Activated CD4-positive, alpha-beta memory T cell treated with anti-CD3 and anti-CD28 coated beads, Interleukin-2, amount 10 ng/mL, durations not matched to agents 7 days and 5 days (primary cell): ENCODE data around the gene ZNF565. TPM values are rescaled to one million over a fixed set of nuclear protein-coding genes. Genes with fewer than 3 reads are reported as not detected.

Experiments used
- CTCF ChIA-PET: fragments of 350-600 bp; sonication (Branson Sonifier 250); formaldehyde crosslinking; loops from one replicate; lab custom pipeline; 2021; ENCODE audit warnings: antibody characterized with exemption, inconsistent platforms; lab: Charles Lee
- POLR2A ChIA-PET: fragments of 350-600 bp; sonication (Branson Sonifier 250); formaldehyde crosslinking; loops from one replicate; lab custom pipeline; 2021; ENCODE audit warnings: antibody characterized with exemption; lab: Charles Lee
- DNase-seq: peaks from one replicate; pipeline ENCODE4 v3.0.0-alpha.2; 2020
- H3K27ac Mint-ChIP-seq: one replicate; pipeline ENCODE4 v1.8.0; 2021; ENCODE audit warnings: mild to moderate bottlenecking, mixed read lengths
- H3K27me3 Mint-ChIP-seq: one replicate; pipeline ENCODE4 v1.8.0; 2021; ENCODE audit warnings: mixed read lengths
- H3K36me3 Mint-ChIP-seq: one replicate; pipeline ENCODE4 v1.8.0; 2021; ENCODE audit warnings: low read depth, mixed read lengths
- H3K4me1 Mint-ChIP-seq: one replicate; pipeline ENCODE4 v1.8.0; 2021; ENCODE audit warnings: mixed read lengths
- H3K4me3 Mint-ChIP-seq: one replicate; pipeline ENCODE4 v1.8.0; 2021; ENCODE audit warnings: mild to moderate bottlenecking, mixed read lengths
- H3K9me3 Mint-ChIP-seq: one replicate; pipeline ENCODE4 v1.8.0; 2021; ENCODE audit warnings: mixed read lengths
- total RNA-seq, 2 experiments: library from RNA; stranded (reverse); gene quantifications; one replicate each; pipeline ENCODE4 v1.2.3, GENCODE V29; 2021

Gene ZNF565
- total RNA-seq, 2 experiments from 2014 or later, result 2.0 to 3.5 TPM

DNA sequence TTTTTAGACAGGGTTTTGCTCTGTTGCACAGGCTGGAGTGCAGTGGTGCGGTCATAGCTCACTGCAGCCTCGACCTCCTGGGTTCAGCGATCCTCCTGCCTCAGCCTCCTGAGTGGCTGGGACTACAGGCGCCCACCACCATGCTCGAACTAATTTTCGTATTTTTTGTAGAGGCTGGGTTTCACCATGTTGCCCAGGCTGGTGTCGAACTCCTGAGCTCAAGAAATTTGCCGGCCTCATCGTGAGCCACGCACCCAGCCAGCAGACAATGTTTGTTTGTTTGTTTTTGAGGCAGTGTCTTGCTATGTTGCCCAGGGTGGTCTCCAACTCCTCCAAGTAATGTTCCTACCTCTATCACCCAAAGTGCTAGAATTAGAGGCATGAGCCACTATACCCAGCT lies 61.3 kb downstream of the ZNF565 start:
- peaks cover 31% of the 10 kb centered on the region for H3K36me3 Mint-ChIP-seq
- ChIA-PET CTCF (interaction anchor here (0.5 to 1.1 kb wide), 3 partner anchors 14 to 202 kb away, joined by 3 to 6 read pairs (median 5); no protein-coding TSS in a partner anchor), POLR2A (interaction anchor here (1.0 to 1.4 kb wide), 3 partner anchors 11 to 13 kb away, joined by 3 to 6 read pairs (median 3); partner anchors contain the start of gene CAPNS1)
- peaks cover 3% of the 10 kb centered on the region for H3K4me1 Mint-ChIP-seq
- no peak for DNase-seq
- H3K27ac Mint-ChIP-seq, result no peak overlapping the region
- no peaks in the 10 kb centered on the region for H3K27me3 Mint-ChIP-seq
- H3K9me3 Mint-ChIP-seq, result no peaks in the 10 kb centered on the region
- H3K4me3 Mint-ChIP-seq, result no peak overlapping the region

DNA sequence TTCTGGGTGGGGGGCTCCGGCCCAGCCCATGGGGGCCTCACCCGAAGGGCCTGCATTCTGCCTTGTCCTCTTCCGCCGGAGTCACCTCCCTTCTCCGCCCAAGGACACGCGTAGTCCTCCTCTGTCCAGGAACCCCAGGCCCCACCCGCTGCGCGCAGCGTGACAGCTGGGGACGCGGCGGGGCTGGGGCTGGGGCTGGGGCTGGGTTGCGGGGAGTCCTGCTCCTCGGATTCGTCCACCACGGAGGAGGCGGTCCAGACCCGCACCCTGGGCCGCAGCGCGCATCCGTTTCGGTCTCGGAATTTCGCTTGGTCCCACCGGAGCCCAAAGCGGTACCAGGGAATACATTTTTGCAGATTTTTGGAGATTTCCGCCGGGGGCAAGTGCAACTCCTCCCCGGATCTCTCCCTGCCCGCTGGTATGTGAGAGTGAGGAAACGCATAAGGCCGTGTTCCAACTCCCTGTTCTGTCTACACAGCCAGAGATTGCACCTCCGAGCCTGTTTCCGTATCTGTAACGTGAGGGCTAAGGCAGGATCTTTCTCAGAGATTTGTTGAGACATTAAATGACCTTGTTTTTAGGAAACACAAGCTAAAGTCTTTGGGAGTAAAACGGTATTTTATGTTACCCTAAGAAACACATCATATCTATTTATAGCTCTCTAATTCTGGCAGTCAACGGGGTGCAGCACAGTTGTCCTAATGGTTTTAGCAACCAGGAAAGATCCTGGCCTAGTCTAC lies 61.9 kb downstream of the ZNF565 start, which contains the start of gene COX7A1:
Gene COX7A1 (minus strand): TSS at position 96 of the 740 bp plus-strand sequence. CDS start 40 bp downstream, at position 56.
- H3K4me1 Mint-ChIP-seq, result peaks cover 3% of the 10 kb centered on the region
- CTCF ChIA-PET, result interaction anchor here (0.5 to 1.1 kb wide), 2 partner anchors 15 to 25 kb away, joined by 3 to 5 read pairs; no protein-coding TSS in a partner anchor
- H3K27ac Mint-ChIP-seq, result no peak within 1 kb of the TSS
- DNase-seq, result no peak
- POLR2A ChIA-PET, result interaction anchor here (1.0 to 1.4 kb wide), 4 partner anchors 12 to 13 kb away, joined by 3 to 6 read pairs (median 3); partner anchors contain the start of gene CAPNS1
- peaks cover 36% of the 10 kb centered on the region for H3K36me3 Mint-ChIP-seq
- H3K4me3 Mint-ChIP-seq, result no peak within 1 kb of the TSS
- no peaks in the 10 kb centered on the region for H3K27me3 Mint-ChIP-seq
- H3K9me3 Mint-ChIP-seq, result no peaks in the 10 kb centered on the region

DNA sequence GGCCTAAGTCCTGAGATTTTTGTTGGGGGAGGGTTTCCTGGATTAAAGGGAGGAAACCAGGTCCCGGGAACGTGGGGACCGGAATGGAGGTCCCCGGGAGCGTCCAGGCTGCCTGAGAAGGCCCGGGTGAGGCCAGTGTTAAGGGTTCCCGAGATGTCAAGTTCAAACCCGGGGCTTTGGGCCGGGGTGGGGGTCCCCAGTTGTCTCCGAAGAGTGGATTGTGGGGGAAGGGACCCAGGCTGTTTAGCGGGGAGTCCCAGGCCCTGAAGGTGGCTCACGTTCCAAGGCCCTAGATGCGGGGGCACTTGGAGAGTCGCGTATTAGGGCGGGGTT lies 62.5 kb downstream of the ZNF565 start:
- DNase-seq, result no peak
- no peaks in the 10 kb centered on the region for H3K27me3 Mint-ChIP-seq
- POLR2A ChIA-PET, result interaction anchor here (1.2 kb wide), 1 partner anchor 12 kb away, joined by 3 read pairs; the partner anchor contains the start of gene CAPNS1

DNA sequence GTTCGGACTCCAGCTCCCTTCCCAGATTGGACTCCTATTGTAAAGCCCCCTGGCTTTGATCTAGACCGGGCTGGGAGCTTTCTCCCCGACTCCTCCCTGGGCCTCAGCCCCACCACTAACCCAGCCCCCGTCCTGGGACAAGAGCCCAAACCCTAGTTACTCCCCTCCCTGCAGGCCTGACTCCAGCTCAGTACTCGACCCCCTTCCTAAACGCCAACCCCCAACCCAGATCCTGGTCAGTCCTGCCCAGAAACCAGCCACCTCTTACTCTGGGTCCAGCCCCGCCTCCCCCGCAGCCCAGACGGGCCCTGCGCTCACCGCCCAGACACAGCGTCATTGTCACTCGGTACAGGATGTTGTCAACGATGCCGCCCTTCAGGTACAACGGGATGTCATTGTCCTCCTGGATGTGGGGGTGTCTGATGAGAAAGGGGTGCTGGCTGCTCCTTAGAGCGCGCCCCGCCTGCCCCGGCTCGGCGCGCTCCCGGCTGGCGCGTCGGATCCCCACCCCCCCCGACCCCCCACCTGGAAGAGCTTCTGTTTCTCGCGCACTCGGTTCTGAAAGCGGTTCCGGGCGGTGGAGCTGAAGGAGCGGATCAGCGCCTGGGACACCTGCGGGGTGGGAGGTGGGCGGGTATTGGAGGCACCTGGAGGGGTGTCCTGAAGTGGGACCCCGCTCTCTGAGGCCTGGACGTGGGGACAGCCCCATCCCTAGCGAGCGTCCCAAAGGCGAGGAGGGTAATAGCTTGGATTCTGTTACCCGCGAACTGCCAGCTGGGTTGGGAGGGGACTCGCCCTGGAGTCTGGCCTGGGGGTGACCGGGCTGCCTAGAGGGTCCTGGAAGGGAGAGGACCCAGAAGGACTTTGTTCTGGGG lies 63.1 kb downstream of the ZNF565 start:
- Mint-ChIP-seq H3K36me3 (peaks cover 47% of the 10 kb centered on the region), H3K27me3 (no peaks in the 10 kb centered on the region), H3K27ac (no peak overlapping the region), H3K9me3 (no peaks in the 10 kb centered on the region), H3K4me1 (peaks cover 7% of the 10 kb centered on the region), H3K4me3 (no peak overlapping the region)
- ChIA-PET CTCF (no interaction called here), POLR2A (interaction anchor here (1.0 to 1.2 kb wide), 2 partner anchors 11 to 12 kb away, joined by 3 read pairs; partner anchors contain the start of gene CAPNS1)
- DNase-seq, result no peak

More for the DNA sequence above, 62.5 kb downstream of the ZNF565 start:
- Mint-ChIP-seq H3K27ac (no peak overlapping the region), H3K4me1 (peaks cover 5% of the 10 kb centered on the region), H3K9me3 (no peaks in the 10 kb centered on the region), H3K36me3 (peaks cover 41% of the 10 kb centered on the region), H3K4me3 (no peak overlapping the region)
- CTCF ChIA-PET, result no interaction called here

DNA sequence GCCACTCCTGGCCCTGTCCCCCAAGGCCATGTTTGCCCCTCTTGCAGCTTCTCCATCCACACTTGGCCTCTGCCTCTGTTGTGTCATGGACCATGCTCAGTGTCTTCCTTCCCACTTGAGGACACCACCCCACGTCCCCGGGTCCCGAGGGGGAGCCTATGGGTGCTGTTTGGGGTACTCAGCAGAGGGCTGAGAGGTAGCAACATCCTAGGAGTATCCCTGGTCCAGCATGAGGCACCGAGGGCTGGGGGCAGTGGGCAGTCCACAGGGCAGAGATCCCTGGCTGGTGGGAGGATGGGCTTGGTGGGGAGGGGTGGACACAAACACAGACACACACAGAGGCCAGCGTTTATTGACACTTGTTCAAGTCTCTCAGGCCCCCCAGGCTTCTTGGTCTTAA lies 63.9 kb downstream of the ZNF565 start:
- Mint-ChIP-seq H3K4me1 (peaks cover 8% of the 10 kb centered on the region), H3K27ac (no peak overlapping the region), H3K4me3 (no peak overlapping the region), H3K27me3 (no peaks in the 10 kb centered on the region), H3K9me3 (no peaks in the 10 kb centered on the region), H3K36me3 (peaks cover 55% of the 10 kb centered on the region)
- CTCF ChIA-PET, result no interaction called here
- no peak for DNase-seq
- POLR2A ChIA-PET, result interaction anchor here (1.0 kb wide), 1 partner anchor 13 kb away, joined by 3 read pairs; no protein-coding TSS in a partner anchor

DNA sequence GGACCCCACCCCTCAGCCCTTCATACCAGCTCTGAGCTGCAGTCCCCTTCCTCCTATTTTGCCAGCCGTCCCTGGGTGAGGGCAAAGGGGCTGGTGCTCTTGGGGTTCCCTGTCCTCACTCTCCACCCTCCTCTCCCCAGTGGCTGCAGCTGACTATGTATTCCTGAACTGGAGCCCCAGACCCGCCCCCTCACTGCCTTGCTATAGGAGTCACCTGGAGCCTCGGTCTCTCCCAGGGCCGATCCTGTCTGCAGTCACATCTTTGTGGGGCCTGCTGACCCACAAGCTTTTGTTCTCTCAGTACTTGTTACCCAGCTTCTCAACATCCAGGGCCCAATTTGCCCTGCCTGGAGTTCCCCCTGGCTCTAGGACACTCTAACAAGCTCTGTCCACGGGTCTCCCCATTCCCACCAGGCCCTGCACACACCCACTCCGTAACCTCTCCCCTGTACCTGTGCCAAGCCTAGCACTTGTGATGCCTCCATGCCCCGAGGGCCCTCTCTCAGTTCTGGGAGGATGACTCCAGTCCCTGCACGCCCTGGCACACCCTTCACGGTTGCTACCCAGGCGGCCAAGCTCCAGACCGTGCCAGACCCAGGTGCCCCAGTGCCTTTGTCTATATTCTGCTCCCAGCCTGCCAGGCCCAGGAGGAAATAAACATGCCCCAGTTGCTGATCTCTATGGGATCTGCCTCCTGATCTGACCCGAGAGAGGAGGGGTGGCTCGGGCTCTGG lies 64.6 kb downstream of the ZNF565 start:
- ChIA-PET CTCF (interaction anchor here (1.0 kb wide), 1 partner anchor 22 kb away, joined by 3 read pairs; no protein-coding TSS in a partner anchor), POLR2A (interaction anchor here (0.8 kb wide), 1 partner anchor 19 kb away, joined by 3 read pairs; no protein-coding TSS in a partner anchor)
- H3K9me3 Mint-ChIP-seq, result no peaks in the 10 kb centered on the region
- peaks cover 60% of the 10 kb centered on the region for H3K36me3 Mint-ChIP-seq
- no peaks in the 10 kb centered on the region for H3K27me3 Mint-ChIP-seq
- H3K4me1 Mint-ChIP-seq, result peaks cover 8% of the 10 kb centered on the region
- DNase-seq, result no peak
- no peak overlapping the region for H3K27ac Mint-ChIP-seq
- H3K4me3 Mint-ChIP-seq, result no peak overlapping the region

DNA sequence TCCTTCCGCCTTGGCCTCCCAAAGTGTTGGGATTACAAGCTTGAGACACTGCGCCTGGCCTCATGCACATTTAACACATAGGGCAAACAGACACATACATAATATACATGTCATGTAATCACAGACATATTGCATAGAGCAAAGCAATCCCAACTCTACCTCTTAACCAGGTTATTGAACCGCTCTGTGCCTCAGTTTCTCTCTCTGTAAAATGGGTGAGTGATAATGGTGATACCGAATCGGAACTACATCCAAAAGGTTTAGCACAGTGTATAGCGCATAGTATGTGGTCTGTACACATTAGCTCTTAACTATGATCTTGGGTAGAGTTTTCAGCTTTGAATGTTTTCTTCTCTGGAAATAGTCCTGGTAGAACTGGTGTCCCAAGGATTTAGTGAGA lies 69.8 kb downstream of the ZNF565 start:
- Mint-ChIP-seq H3K27me3 (no peaks in the 10 kb centered on the region), H3K9me3 (no peaks in the 10 kb centered on the region), H3K4me3 (no peak overlapping the region), H3K4me1 (peaks cover 25% of the 10 kb centered on the region), H3K27ac (no peak overlapping the region), H3K36me3 (peaks cover 75% of the 10 kb centered on the region)
- no peak for DNase-seq
- ChIA-PET CTCF (interaction anchor here (1.1 to 1.8 kb wide), 2 partner anchors 17 to 34 kb away, joined by 5 to 11 read pairs; no protein-coding TSS in a partner anchor), POLR2A (no interaction called here)

DNA sequence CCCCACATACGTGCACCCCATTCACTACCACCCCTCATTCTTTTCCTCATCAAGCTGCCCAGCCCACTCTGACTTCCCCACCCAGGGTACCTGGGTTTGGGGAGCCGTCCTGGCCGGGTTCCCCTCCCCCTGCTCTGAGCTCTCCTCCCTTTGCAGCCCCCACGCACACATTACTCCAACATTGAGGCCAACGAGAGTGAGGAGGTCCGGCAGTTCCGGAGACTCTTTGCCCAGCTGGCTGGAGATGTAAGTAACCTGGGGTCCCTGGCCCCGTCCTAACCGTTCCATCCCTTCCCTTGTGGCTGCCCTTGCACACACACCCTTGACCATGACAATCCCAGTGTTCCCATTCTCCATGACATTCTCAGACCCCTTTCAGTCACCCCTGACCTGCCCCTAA lies 72.0 kb downstream of the ZNF565 start:
- CTCF ChIA-PET, result interaction anchor here (2.3 kb wide), 1 partner anchor 14 kb away, joined by 8 read pairs; no protein-coding TSS in a partner anchor
- Mint-ChIP-seq H3K27me3 (no peaks in the 10 kb centered on the region), H3K9me3 (no peaks in the 10 kb centered on the region), H3K4me3 (peak overlapping the region; percentile 5), H3K4me1 (peaks cover 33% of the 10 kb centered on the region), H3K27ac (no peak overlapping the region), H3K36me3 (peaks cover 58% of the 10 kb centered on the region)
- POLR2A ChIA-PET, result no interaction called here
- DNase-seq, result no peak

DNA sequence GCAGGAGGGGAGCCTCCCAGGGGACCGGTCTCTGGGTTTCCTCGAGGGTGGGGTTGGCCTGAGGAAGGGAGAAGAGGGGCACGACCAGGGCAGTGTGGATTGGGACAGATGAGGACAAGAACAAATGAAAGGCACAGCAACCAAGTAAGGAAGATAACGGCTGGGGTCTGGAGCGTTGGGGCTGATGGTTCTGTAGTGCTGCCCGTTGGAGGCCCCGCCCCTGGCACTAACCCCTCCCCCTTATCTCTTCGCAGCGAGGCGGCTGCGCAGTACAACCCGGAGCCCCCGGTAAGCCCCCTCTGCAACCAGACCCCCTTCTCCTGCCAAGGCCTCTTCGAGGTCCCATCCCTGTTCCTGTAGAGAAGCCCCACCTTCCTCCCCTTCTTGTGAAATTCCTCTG lies 72.4 kb downstream of the ZNF565 start:
- H3K4me1 Mint-ChIP-seq, result peaks cover 35% of the 10 kb centered on the region
- no peaks in the 10 kb centered on the region for H3K9me3 Mint-ChIP-seq
- H3K27me3 Mint-ChIP-seq, result no peaks in the 10 kb centered on the region
- H3K4me3 Mint-ChIP-seq, result no peak overlapping the region
- peaks cover 54% of the 10 kb centered on the region for H3K36me3 Mint-ChIP-seq
- ChIA-PET CTCF (interaction anchor here (2.3 kb wide), 1 partner anchor 14 kb away, joined by 8 read pairs; no protein-coding TSS in a partner anchor), POLR2A (no interaction called here)
- no peak for DNase-seq
- no peak overlapping the region for H3K27ac Mint-ChIP-seq

DNA sequence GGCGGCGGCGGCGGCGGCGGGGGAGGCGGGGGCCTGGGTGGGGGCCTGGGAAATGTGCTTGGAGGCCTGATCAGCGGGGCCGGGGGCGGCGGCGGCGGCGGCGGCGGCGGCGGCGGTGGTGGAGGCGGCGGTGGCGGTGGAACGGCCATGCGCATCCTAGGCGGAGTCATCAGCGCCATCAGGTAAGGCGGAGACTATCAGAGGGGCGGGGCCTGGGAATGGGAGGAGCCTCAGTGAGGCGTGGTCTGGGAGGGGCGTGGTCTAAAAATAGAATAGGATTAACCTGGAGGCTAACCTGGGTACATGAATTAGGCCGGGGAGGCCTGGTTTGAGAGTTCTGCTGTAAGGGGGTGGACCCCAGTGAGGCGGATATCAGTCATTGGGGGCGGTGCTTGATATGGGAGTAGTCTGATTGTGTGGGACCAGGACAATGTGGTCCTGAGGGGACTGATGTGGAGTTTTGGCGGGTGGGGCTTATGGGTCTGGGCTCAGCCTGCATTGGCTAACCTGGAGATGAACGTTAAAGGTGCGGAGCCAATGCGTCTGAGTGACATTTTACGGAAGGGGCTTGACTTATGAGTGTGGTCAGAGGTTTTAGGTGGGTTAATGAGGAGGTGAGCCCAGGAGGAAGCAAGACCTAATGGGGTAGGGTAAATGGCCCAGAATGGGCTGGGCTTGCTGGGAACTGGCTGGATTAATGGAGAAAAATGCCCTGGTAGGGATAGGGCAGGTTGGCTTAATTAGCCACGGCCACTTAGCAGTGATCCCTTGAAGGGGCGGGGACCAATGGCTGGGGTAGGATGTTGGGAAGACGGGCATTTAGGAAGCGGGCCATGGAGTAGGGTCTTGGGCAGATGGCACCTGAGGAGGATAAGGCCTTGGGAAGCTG lies 73.2 kb downstream of the ZNF565 start:
- CTCF ChIA-PET, result interaction anchor here (2.3 kb wide), 1 partner anchor 13 kb away, joined by 8 read pairs; no protein-coding TSS in a partner anchor
- peaks cover 46% of the 10 kb centered on the region for H3K36me3 Mint-ChIP-seq
- H3K9me3 Mint-ChIP-seq, result no peaks in the 10 kb centered on the region
- peak overlapping the region; percentile 92 for H3K4me3 Mint-ChIP-seq
- peaks cover 40% of the 10 kb centered on the region for H3K4me1 Mint-ChIP-seq
- H3K27ac Mint-ChIP-seq, result peak overlapping the region; percentile 98
- H3K27me3 Mint-ChIP-seq, result no peaks in the 10 kb centered on the region
- POLR2A ChIA-PET, result interaction anchor here (1.4 to 2.0 kb wide), 4 partner anchors 11 to 188 kb away, joined by 3 to 43 read pairs (median 18); partner anchors contain the start of genes POLR2I and TBCB
- peak; percentile 93 for DNase-seq
